Mucosa of rectum (tissue), 2 donors: ENCODE data around the gene CREG2.

Experiments
- H3K27ac ChIP-seq, 2 donors: one replicate each; pipeline ENCODE4 v1.7.0; 2013; ENCODE audit warnings: inconsistent platforms in 2 of 2, low read depth in 2 of 2, low read length in 2 of 2
- H3K27me3 ChIP-seq, 2 donors: one replicate each; pipeline ENCODE4 v1.7.0; 2013; ENCODE audit warnings: low read length in 2 of 2; ENCODE audit not compliant: control insufficient read depth in 2 of 2, insufficient read depth in 2 of 2
- H3K36me3 ChIP-seq, 2 donors: one replicate each; pipeline ENCODE4 v1.7.0; 2013; ENCODE audit warnings: low read length in 2 of 2; ENCODE audit not compliant: control insufficient read depth in 2 of 2, insufficient read depth in 2 of 2
- H3K4me1 ChIP-seq, 2 donors: one replicate each; pipeline ENCODE4 v1.7.0; 2013; ENCODE audit warnings: low read length in 2 of 2, mild to moderate bottlenecking in 1 of 2; ENCODE audit not compliant: control insufficient read depth in 2 of 2, insufficient read depth in 2 of 2
- H3K4me3 ChIP-seq, 2 donors: one replicate each; pipeline ENCODE4 v1.7.0; 2013; ENCODE audit warnings: low read length in 2 of 2
- H3K9ac ChIP-seq, 2 donors: one replicate each; pipeline ENCODE4 v1.7.0; 2013; ENCODE audit warnings: low read length in 2 of 2, low read depth in 1 of 2, mild to moderate bottlenecking in 1 of 2
- H3K9me3 ChIP-seq, 2 donors: one replicate each; pipeline ENCODE4 v1.7.0; 2013; ENCODE audit warnings: low read length in 2 of 2; ENCODE audit not compliant: control insufficient read depth in 2 of 2
- donor health status: healthy.
- donor health status: Normal muscosa, but diverticular disease.

CREG2 gene, protein sequence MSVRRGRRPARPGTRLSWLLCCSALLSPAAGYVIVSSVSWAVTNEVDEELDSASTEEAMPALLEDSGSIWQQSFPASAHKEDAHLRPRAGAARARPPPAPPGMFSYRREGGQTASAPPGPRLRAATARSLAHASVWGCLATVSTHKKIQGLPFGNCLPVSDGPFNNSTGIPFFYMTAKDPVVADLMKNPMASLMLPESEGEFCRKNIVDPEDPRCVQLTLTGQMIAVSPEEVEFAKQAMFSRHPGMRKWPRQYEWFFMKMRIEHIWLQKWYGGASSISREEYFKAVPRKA

DNA sequence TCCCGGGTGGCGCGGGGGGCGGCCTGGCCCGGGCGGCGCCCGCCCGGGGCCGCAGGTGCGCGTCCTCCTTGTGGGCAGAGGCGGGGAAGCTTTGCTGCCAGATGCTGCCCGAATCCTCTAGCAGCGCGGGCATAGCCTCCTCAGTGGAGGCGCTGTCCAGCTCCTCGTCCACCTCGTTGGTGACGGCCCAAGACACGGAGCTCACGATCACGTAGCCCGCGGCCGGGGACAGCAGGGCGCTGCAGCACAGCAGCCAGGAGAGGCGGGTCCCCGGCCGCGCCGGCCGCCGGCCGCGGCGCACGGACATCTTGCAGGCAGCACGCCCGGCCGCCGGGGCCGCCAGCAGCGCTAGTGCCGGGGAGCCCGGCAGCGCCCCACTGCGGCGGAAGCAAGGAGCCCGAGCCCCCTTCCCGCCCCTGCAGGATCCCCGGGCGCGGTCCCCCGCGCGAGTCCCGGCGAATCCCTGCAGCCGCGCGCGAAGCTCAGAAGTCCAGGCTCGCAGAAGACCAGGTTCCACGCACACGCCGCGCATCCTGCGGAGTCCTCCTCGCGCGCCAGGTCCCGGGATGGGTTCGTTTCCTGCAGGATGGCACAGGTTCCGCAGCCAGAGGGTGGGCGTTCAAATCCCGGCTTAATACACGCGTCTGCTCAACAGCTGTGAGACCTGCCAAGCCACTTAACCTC, at the start of gene CREG2:
TSS of gene CREG2 (minus strand) at position 353 of the 684 bp plus-strand sequence. CDS start at position 307, 46 bp downstream.
- Histone ChIP-seq H3K4me1 (peaks cover 6 to 13% of the 10 kb centered on the region in 2 donors), H3K36me3 (no peaks in the 10 kb centered on the region), H3K4me3 (peak within 1 kb of the TSS; percentile 54 to 57), H3K9me3 (no peaks in the 10 kb centered on the region), H3K9ac (no peak within 1 kb of the TSS), H3K27me3 (peaks cover 23 to 30% of the 10 kb centered on the region in 2 donors), H3K27ac (no peak within 1 kb of the TSS)

DNA sequence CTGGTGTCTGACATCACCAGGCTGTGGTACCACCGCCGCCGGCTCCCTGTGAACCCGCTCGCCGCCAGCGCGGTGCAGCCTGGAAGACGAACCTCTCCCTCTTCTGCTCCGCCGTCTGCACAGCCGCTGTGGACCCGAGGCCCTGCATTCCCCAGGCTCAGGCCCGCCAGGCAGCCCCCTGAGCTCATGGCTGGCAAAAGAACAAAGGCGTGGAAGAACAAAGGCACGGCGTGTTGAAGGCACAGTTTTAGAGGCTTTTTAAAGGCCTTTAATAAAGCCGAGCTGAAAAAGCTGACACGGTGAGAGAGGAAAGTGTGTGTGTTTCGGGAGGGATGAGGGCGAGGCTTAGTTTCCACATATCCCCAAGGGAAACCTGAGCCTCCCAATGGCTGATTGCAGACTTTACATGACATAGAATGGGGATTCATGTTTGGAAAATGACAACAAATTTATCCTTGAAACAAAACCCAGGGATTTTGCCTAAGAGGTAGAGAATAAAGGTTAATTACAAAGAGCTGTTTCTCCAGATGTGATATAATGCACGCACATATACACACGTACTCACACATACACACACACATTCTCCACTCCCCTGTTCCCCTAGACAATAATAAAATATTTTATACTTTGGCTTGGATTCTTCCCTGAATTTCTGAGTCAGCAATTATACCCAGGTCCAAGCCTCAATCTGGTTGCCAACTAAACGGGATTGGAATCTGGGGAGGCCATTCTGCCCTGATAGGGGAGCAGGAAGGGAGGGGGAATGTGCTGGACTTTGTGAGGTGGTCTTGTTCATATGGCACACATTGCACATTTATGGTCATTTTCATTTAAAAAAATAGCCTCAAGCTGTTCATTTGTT, 47.9 kb upstream of the CREG2 start:
- no peak overlapping the region for H3K4me3 ChIP-seq
- H3K4me1 ChIP-seq, result no peaks in the 10 kb centered on the region
- H3K9ac ChIP-seq, result no peak overlapping the region
- H3K36me3 ChIP-seq, result no peaks in the 10 kb centered on the region
- no peaks in the 10 kb centered on the region for H3K27me3 ChIP-seq
- H3K27ac ChIP-seq, result no peak overlapping the region
- no peaks in the 10 kb centered on the region for H3K9me3 ChIP-seq

DNA sequence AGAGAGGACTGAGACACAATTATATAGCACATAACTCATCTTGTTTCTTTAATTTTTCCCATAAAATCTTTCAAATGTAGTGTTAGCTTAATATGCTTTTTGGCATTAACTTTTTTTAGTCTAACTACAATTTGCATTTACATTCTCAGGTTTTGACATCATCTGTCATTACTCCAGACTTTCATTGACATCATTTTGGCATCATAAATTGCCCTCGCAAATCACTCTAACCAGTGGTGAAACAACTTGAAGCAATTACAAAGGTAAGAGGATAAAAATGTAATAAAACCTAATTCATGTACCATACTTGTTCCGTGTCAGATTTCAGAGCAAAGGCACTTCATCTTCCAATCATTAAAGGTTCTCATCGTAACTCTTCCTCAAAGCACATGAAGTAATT, 46.2 kb upstream of the CREG2 start:
- H3K4me1 ChIP-seq, result no peaks in the 10 kb centered on the region
- no peak overlapping the region for H3K9ac ChIP-seq
- H3K9me3 ChIP-seq, result no peaks in the 10 kb centered on the region
- H3K36me3 ChIP-seq, result no peaks in the 10 kb centered on the region
- no peak overlapping the region for H3K27ac ChIP-seq
- H3K27me3 ChIP-seq, result no peaks in the 10 kb centered on the region
- no peak overlapping the region for H3K4me3 ChIP-seq

DNA sequence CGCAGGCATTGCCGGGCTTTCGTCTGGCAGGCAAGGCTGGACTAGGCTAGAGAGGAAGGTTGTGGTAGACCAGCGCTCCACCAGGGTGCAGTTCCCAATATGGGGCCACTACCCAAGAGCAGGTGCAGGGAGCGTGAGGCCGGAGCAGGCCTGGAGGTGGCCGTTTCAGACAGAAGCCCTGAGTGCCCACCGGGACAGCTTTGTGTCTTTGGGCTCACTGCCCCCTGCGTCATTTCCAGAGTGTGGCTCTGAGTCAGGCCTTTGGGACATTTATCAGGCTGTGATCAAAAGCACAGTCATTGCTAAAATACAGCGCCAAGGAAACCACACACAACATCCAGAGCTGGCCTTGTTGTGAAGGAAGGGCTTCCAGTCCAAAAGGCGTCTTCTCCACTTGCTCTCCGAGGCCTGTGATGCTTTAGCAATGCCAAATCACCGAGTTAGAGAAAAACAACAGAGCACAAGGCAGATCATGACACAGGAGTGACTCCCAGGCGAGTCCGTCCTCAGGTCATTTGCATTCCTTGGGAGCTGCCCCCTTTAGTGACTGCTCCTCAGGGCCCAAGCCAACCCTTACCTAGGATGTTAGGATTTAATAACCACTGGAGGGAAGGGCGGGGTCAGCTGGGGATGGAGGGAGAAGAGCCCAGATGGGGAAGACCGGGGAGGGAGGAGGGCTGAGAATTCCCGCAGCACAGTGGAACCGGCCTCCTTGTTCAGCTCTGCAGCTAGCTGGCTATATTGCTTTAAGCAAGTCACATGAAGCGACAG, 45.3 kb upstream of the CREG2 start:
- no peaks in the 10 kb centered on the region for H3K9me3 ChIP-seq
- H3K36me3 ChIP-seq, result no peaks in the 10 kb centered on the region
- no peaks in the 10 kb centered on the region for H3K27me3 ChIP-seq
- no peak overlapping the region for H3K4me3 ChIP-seq
- no peak overlapping the region for H3K27ac ChIP-seq
- no peaks in the 10 kb centered on the region for H3K4me1 ChIP-seq
- H3K9ac ChIP-seq, result no peak overlapping the region

DNA sequence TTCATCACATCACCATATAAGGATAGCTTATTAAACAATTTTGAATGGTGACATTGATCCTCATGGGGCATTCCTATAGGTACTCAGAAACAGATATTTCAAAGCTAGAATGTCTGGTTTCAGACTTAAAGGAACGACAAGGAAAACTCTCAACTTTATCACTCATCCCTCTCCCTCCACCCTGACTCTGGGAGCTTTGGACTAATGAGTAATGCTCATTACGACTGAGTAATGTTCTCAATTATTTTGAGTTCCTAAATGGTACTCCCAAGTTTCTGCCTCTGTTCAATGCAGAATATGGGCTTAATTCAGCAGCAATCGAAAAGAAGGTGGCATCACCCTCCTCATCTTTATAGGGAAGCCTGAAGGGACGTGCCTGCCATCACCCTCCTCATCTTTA, 44.2 kb upstream of the CREG2 start:
- no peak overlapping the region for H3K27ac ChIP-seq
- H3K4me3 ChIP-seq, result no peak overlapping the region
- no peaks in the 10 kb centered on the region for H3K4me1 ChIP-seq
- no peaks in the 10 kb centered on the region for H3K9me3 ChIP-seq
- H3K9ac ChIP-seq, result no peak overlapping the region
- H3K36me3 ChIP-seq, result no peaks in the 10 kb centered on the region
- no peaks in the 10 kb centered on the region for H3K27me3 ChIP-seq

DNA sequence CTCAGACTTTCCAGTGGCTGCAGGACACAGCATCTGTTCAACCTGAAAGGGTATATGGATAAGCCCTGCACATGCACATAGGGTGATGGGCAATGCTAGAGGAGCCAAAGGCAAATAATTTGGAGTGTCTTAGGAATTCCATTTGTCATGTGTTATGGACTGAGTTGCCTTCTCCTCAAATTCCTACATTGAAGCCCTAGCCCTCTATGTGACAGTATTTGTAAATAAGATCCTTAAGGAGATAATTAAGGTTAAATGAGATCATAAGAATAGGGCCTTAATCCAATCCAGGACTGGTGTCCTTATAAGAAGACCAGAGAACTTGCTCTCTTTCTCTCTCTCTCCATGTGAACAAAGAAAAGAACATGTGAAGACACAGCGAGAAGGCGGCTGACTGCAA, 42.9 kb upstream of the CREG2 start:
- Histone ChIP-seq H3K27me3 (no peaks in the 10 kb centered on the region), H3K9ac (no peak overlapping the region), H3K4me3 (no peak overlapping the region), H3K9me3 (no peaks in the 10 kb centered on the region), H3K4me1 (no peaks in the 10 kb centered on the region), H3K36me3 (no peaks in the 10 kb centered on the region), H3K27ac (no peak overlapping the region)

DNA sequence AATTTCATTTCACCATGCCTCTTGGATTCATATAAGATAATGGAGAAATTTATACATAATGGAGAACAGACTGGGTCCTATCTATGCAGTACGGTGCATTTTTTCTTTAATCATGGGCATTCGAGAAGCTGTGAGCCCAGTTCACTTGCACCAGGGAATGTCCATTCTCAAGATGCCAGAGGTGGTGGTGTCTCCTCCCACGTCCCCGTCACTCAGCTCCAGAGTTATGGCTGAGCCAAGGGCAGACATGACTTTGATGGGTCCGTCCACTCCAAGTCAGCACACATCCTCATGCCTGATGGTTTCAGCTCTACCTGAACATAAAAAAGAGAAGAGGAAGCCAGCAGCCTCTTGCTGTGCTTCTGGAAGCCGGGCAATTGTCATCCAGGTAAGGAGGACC, 42.1 kb upstream of the CREG2 start:
- Histone ChIP-seq H3K36me3 (no peaks in the 10 kb centered on the region), H3K27ac (no peak overlapping the region), H3K27me3 (no peaks in the 10 kb centered on the region), H3K4me1 (no peaks in the 10 kb centered on the region), H3K9ac (no peak overlapping the region), H3K9me3 (no peaks in the 10 kb centered on the region), H3K4me3 (no peak overlapping the region)

DNA sequence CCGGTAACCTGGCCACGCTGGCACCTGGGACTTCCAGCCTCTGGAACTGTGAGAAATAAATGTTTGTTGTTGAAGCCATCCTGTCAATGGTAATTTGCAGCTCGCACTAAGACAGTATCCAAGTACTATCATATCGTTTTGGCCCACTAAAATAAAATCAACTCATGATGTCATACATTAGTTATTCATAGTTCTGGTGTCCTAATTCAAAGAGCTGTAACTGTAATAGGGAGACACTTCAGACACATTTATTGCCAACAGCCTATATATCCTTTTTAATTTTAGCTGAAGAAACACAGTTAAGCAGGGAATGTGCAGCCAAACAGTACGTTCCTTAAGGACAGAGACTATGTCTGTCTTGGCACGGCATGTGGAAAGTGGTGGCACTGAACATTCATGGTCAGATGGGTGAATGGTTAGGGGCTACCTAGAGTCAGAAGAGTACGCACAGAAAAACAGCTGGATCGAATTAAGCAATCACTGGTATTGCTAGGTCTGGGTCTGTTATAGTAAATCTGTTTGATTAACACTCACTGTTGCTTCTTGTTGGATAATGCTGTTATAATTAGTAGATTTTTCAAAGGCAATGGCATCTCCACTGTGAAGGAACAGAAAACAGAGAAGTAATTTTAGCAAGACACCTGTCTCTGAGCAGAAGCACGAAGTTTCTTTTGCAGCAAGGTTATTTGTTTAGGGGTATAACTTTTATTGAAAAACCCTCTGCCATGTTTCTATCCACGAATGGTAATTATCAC, 41.3 kb upstream of the CREG2 start:
- no peak overlapping the region for H3K9ac ChIP-seq
- H3K9me3 ChIP-seq, result no peaks in the 10 kb centered on the region
- H3K4me3 ChIP-seq, result no peak overlapping the region
- no peaks in the 10 kb centered on the region for H3K36me3 ChIP-seq
- no peak overlapping the region for H3K27ac ChIP-seq
- no peaks in the 10 kb centered on the region for H3K4me1 ChIP-seq
- no peaks in the 10 kb centered on the region for H3K27me3 ChIP-seq

DNA sequence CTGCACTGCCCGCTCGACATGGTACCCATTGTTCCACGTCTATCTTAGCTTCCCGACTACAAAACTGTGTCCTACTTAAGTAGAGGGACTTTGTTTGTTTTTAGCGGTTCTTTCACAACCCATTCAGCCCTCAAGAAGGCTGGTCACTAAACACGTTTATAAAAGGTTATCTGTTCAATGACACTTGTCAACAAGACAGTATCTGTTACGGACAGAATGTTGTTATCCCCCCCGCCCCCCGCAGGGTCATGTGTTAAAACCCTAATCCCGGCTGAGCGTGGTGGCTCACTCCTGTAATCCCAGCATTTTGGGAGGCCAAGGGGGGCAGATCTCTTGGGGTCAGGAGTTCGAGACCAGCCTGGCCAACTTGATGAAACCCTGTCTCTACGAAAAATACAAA, 40.4 kb upstream of the CREG2 start:
- H3K4me3 ChIP-seq, result no peak overlapping the region
- no peaks in the 10 kb centered on the region for H3K36me3 ChIP-seq
- H3K9ac ChIP-seq, result no peak overlapping the region
- H3K9me3 ChIP-seq, result no peaks in the 10 kb centered on the region
- H3K27ac ChIP-seq, result no peak overlapping the region
- no peaks in the 10 kb centered on the region for H3K4me1 ChIP-seq
- no peaks in the 10 kb centered on the region for H3K27me3 ChIP-seq
